NK-92 (cell line): ENCODE data around the gene CALN1.
"Not testable (repeated sequence)": the region's sequence is repeated elsewhere in the genome, so short reads cannot be mapped to it uniquely, and the experiment has no call there.

Experiments used
- DNase-seq: peaks from one replicate; lab custom pipeline; 2025; ENCODE audit not compliant: unreplicated experiment; lab: John Stamatoyannopoulos, UW

Gene CALN1

GRCh38 chr7:71822406-71822805, 589.7 kb downstream of the CALN1 start:
- DNase-seq, result not testable (repeated sequence)

GRCh38 chr7:71817916-71818315, 594.2 kb downstream of the CALN1 start:
- DNase-seq, result no peak

GRCh38 chr7:71808115-71808514, 604.0 kb downstream of the CALN1 start:
- DNase-seq, result no peak

GRCh38 chr7:71804256-71804655, 607.9 kb downstream of the CALN1 start:
- DNase-seq, result no peak

- no peak for DNase-seq
Observed at GRCh38 chr7:71801976-71802375, 610.2 kb downstream of the CALN1 start.

GRCh38 chr7:71800321-71800720, 611.8 kb downstream of the CALN1 start:
- no peak for DNase-seq

DNA sequence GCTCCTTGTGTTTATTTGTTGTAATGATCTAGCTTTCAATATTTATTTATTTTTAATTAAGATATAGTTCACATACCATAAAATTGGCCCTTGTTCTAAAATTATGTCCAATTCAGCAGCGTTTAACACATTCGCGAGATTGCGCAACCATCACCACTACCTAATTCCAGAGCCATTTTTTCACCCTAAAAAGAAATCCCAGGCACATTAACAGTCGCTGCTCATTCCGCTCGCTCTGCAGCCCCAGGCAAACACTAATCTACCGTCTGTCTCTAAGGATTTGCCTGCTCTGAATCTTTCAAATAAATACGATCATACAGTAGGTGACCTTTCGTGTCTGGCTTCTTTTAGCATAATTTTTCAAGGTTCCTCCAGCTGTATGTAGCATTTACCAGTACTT, 616.7 kb downstream of the CALN1 start:
- no peak for DNase-seq

DNA sequence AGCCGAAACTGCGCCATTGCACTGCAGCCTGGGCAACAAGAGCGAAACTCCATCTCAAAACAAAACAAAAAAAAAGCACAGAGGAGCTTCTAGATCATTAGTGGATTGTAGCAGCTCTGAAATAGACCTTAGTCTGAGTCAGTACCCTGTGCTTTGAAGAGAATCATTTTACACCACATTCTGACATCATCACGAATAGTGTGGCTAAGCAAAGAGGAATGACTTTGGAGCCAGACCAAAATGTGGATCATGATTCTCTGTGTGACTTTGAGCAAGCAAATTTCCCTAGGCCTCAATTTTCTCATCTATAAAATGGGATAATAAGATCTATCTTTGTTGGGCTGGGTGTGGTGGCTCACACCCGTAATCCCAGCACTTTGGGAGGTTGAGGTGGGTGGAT, 618.9 kb downstream of the CALN1 start:
- no peak for DNase-seq

DNA sequence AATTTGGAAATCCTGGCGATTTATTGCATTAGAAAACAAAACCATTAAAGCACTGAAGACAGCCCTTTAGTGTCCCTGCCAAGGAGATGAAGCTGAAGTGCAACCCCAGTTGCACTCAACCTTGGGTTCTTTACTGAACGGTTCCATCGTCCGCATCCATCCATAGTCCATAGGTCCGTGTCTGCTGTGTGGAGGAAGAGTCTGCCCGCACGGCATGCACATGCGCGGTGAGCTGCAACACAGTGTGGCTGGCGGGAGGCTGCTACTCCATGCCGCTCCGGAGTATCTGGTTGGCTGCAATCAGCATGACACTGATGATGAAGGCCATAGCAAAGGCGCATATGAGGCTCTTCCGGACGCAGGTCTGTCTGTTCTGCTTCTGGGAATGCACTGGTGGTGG, 624.6 kb downstream of the CALN1 start:
- no peak for DNase-seq

GRCh38 chr7:71785216-71785615, 626.9 kb downstream of the CALN1 start:
- DNase-seq, result no peak

GRCh38 chr7:71784781-71785180, 627.4 kb downstream of the CALN1 start:
- no peak for DNase-seq

DNA sequence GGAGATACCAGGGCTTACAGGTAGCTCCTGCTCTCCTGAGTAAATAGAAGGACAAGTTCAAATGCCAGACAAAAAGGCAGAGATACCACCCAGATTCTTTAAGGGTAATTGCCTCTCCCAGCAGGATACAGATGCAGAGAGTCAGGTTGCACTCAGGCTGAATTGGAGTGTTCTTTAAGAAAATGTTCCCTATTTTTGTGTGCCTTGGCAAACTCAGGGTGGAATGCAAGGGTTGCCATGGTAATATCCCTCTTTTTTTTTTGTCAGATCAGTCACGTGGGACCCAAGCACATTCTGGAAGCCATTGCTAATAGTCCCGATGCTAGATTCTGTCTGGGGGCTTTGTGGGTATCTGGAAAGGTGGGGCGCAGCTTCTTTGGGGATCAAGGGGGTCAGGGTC, 628.0 kb downstream of the CALN1 start:
- DNase-seq, result no peak

GRCh38 chr7:71783779-71784178, 628.4 kb downstream of the CALN1 start:
- no peak for DNase-seq

GRCh38 chr7:71782051-71782450, 630.1 kb downstream of the CALN1 start:
- no peak for DNase-seq

GRCh38 chr7:71780282-71780681, 631.9 kb downstream of the CALN1 start:
- no peak for DNase-seq

DNA sequence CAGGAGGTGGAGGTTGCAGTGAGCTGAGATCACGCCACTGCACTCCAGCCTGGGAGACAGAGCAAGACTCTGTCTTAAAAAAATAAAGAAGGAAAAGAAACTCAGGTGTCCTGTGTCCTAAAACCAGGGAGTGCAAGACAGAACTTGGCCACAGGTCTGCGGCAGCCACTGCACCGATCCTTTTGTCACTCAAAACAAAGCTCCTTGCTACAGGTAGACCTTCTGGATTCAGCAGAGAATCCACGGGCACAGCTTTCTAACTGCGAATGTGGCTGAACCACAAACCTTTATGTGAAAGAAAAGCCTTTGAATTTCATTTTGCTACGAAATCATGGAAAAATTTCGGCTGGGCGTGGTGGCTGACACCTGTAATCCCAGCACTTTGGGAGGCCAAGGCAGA, 634.9 kb downstream of the CALN1 start:
- no peak for DNase-seq

- no peak for DNase-seq
Observed at GRCh38 chr7:71776726-71777125, 635.4 kb downstream of the CALN1 start.

GRCh38 chr7:71775648-71776047, 636.5 kb downstream of the CALN1 start:
- no peak for DNase-seq

- no peak for DNase-seq
Observed at GRCh38 chr7:71772779-71773178, 639.4 kb downstream of the CALN1 start.

GRCh38 chr7:71770269-71770907, 641.8 kb downstream of the CALN1 start:
- DNase-seq, result no peak

DNA sequence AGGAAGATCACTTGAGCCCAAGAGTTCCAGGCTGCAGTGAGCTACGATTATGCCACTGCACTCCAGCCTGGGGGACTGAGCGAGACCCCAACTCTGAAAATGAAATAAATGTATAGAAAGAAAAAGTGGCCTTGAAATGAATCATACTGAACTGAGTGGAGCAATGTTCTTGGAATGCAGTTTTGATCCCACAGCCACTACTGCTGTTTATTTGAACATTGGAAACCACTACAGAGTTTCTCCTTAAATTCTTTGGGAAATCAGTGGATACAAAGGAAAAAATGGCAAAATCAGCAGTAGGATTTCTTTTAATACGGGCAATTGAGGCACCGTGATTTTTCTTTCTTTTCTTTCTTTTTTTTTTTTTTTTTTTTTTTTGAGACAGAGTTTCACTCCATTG, 642.8 kb downstream of the CALN1 start:
- DNase-seq, result no peak

GRCh38 chr7:71768450-71768849, 643.7 kb downstream of the CALN1 start:
- DNase-seq, result no peak

DNA sequence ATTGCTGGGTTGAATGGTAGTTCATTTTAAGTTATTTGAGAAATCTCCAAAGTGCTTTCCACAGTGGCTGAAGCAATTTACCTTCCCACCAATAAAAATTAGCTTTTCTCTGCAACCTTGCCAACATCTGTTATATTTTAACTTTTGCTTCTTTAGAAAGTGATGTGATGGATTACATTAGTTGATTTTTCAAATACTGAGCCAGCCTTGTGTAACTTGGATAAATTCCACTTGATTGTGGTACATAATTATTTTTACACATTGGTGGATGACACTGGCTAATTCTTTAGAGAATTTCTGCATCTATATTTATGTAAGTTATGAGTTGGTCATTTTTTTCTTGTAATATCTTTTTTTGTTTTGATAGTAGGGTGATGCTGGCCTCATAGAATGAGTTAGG, 646.1 kb downstream of the CALN1 start:
- no peak for DNase-seq

GRCh38 chr7:71761336-71761735, 650.8 kb downstream of the CALN1 start:
- no peak for DNase-seq
